Amniotic epithelial cell (primary cell): ENCODE results near the gene NEDD4L.
"Not testable (repeated sequence)": the region's sequence is repeated elsewhere in the genome, so short reads cannot be mapped to it uniquely, and the experiment has no call there.

Source experiments
- DNase-seq: peaks from one replicate; pipeline ENCODE4 v3.0.0-alpha.2; 2010; ENCODE audit warnings: low read depth

The NEDD4L gene

GRCh38 chr18:58043491-58044369 lies at the start of gene NEDD4L:
NEDD4L (plus strand) TSS chr18:58044226; CDS start chr18:58044661, 435 bp downstream.
- DNase-seq, result peak; percentile 63

- DNase-seq, result no peak
Observed at GRCh38 chr18:57995331-57995730, 48.7 kb upstream of the NEDD4L start.

- not testable (repeated sequence) for DNase-seq
Observed at GRCh38 chr18:57996894-57997293, 47.1 kb upstream of the NEDD4L start.

GRCh38 chr18:57997820-57998219 lies 46.2 kb upstream of the NEDD4L start:
- no peak for DNase-seq

GRCh38 chr18:57998461-57998860 lies 45.6 kb upstream of the NEDD4L start:
- DNase-seq, result peak; percentile 7

GRCh38 chr18:58004317-58004716 lies 39.7 kb upstream of the NEDD4L start:
- DNase-seq, result peak; percentile 76

GRCh38 chr18:58005011-58005410 lies 39.0 kb upstream of the NEDD4L start:
- peak; percentile 43 for DNase-seq

GRCh38 chr18:58005885-58006523 lies 38.0 kb upstream of the NEDD4L start:
- DNase-seq, result peak; percentile 36

- DNase-seq, result no peak
Observed at GRCh38 chr18:58009166-58009565, 34.9 kb upstream of the NEDD4L start.

- peak; percentile 5 for DNase-seq
Observed at GRCh38 chr18:58010265-58010664, 33.8 kb upstream of the NEDD4L start.

GRCh38 chr18:58012356-58012755 lies 31.7 kb upstream of the NEDD4L start:
- DNase-seq, result no peak

GRCh38 chr18:58013241-58014211 lies 30.5 kb upstream of the NEDD4L start:
- no peak for DNase-seq

GRCh38 chr18:58015065-58015780 lies 28.8 kb upstream of the NEDD4L start:
- DNase-seq, result no peak

GRCh38 chr18:58017267-58017666 lies 26.8 kb upstream of the NEDD4L start:
- DNase-seq, result no peak

- DNase-seq, result no peak
Observed at GRCh38 chr18:58020567-58021107, 23.4 kb upstream of the NEDD4L start.

GRCh38 chr18:58021504-58021903 lies 22.5 kb upstream of the NEDD4L start:
- DNase-seq, result no peak

GRCh38 chr18:58023108-58023507 lies 20.9 kb upstream of the NEDD4L start:
- no peak for DNase-seq

- DNase-seq, result no peak
Observed at GRCh38 chr18:58024139-58024538, 19.9 kb upstream of the NEDD4L start.

GRCh38 chr18:58025205-58025604 lies 18.8 kb upstream of the NEDD4L start:
- DNase-seq, result no peak

GRCh38 chr18:58025733-58026132 lies 18.3 kb upstream of the NEDD4L start:
- DNase-seq, result peak; percentile 56

- no peak for DNase-seq
Observed at GRCh38 chr18:58026395-58026794, 17.6 kb upstream of the NEDD4L start.
